HG02852 (cell line): Measurements from ENCODE around the gene PILRA.

ENCODE experiments used
- ATAC-seq: cut with Tn5 transposase; IDR thresholded peaks from one replicate; pipeline ENCODE4 v1.9.1; 2021; ENCODE audit warnings: mild to moderate bottlenecking, moderate library complexity; ENCODE audit not compliant: unreplicated experiment

PILRA gene

GRCh38 chr7:100406767-100407166 lies 33.5 kb downstream of the PILRA start:
- no peak for ATAC-seq

GRCh38 chr7:100407285-100408180 lies 34.2 kb downstream of the PILRA start:
- peak; percentile 51 for ATAC-seq

- no peak for ATAC-seq
These were observed 37.8 kb downstream of the PILRA start for GRCh38 chr7:100411101-100411500.

DNA sequence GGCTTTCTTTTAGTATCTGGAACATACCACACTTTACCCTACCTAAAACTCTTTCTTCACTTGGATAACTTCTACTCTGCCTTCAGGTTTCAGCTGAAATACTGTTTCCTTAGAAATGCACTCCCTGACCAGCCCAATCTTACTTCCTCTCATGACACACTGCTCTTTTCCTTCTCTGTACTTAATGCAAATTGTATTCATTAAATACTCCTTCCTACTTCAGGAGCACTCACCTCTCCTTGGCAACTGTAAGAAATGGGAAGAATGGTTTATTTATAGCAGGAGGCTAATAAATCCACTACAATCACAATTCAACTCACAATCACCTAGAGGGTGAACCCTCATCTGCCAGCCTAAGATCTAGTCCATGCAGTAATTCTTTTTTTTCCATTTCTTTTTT lies 40.1 kb downstream of the PILRA start:
- ATAC-seq: no peak

- no peak for ATAC-seq
These were observed 40.6 kb downstream of the PILRA start for GRCh38 chr7:100413889-100414288.

- no peak for ATAC-seq
These were observed 42.2 kb downstream of the PILRA start for GRCh38 chr7:100415448-100415847.

- ATAC-seq: no peak
These were observed 45.8 kb downstream of the PILRA start for GRCh38 chr7:100418930-100419659.

- ATAC-seq: no peak
These were observed 46.5 kb downstream of the PILRA start for GRCh38 chr7:100419660-100420226.

- ATAC-seq: no peak
These were observed 50.0 kb downstream of the PILRA start for GRCh38 chr7:100423315-100423714.

- no peak for ATAC-seq
These were observed 52.1 kb downstream of the PILRA start for GRCh38 chr7:100425347-100425746.

DNA sequence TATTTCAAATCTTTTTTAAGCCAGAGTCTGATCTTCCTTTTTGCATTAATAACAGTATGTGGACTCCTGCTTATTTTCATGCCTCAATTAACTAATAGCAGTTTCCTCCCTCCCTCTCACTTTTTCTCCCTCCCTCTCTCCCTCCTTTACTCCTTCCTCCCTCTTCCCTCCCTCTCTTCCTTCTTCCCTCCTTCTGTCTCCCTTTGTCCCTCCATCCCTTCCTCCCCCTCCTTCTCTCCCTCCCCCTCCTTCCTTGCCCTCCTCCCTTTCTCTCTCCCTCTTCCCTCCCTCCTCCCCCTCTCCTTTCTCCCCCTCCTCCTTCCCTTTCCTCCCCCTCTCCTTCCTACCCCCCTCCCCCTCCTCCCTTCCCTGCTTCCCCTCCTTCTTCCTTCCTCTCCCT lies 53.2 kb downstream of the PILRA start:
- no peak for ATAC-seq

GRCh38 chr7:100427762-100428198 lies 54.5 kb downstream of the PILRA start:
- no peak for ATAC-seq

DNA sequence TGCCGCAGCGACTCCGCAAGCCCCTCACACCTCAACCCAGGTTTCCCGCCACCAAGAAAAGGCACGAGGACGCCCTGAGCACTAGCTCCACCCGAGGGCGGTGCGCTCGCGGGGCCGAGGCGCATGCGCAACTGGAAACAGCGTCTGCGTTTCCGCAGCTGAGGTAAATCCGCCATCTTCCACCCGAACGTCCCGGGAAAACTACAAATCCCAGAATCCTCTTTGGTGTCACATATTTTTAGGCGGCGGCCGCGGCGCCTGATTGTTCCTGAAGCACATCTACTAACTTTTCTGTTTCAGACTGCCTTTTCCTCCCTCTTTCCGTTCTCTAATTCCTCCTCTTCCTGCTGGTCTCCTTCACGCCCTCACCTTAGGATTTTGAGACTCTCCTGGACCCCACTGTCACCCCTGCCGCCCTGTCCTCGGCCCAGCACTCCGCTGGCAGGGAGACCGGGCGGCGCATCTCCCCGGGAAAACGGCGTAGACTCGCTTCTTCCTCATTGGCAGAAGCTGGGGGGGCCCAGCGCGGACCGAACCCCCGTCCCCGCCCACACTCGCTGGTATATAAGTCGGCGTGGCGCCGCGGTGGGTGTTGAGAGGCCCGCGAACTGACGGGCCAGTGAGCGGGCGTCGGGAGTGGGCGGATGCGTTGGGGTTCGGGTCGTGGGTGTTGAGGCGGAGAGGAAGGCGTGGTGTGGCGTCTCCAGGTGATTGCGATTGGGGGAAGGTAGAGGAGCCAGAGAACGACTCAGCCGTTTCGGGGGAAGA lies 55.1 kb downstream of the PILRA start, which contains the start of gene ZCWPW1:
TSS of gene ZCWPW1 (minus strand) at position 505 of the 768 bp plus-strand sequence. CDS start 8,054 bp downstream, outside the sequence.
- peak; percentile 44 for ATAC-seq

DNA sequence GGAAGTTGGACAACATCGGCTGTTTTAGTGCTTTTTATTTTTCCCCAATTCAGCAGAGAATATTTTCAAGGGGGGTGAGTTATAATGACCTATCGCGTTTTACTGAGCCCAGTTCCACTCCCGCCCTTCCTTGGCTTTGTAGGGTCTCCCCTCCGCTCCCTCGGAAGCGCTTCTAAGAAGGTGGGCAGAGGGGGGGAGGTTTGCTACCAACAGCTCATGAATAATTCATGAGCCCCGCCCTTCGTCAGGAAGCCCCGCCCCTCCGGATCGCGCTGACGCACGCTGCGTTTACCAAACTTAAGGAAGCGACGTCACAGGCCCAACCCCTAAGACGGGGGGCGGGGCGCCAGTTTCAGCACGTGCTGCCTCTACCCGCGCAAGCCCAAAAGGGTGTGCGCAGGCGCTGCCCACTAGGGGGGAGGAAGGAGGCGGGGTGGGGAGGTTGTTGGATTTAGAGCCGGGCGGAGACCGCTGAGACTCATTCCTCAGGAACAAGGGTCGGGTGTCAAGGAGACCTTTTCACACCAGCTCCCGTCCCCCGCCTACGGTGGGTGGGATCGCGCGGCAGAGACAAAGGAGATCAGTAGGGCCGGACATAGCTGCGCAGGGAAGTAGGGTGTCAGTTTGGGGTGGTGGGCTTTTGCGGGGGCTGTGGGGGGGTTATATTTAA lies 55.8 kb downstream of the PILRA start:
- ATAC-seq: peak; percentile 45

DNA sequence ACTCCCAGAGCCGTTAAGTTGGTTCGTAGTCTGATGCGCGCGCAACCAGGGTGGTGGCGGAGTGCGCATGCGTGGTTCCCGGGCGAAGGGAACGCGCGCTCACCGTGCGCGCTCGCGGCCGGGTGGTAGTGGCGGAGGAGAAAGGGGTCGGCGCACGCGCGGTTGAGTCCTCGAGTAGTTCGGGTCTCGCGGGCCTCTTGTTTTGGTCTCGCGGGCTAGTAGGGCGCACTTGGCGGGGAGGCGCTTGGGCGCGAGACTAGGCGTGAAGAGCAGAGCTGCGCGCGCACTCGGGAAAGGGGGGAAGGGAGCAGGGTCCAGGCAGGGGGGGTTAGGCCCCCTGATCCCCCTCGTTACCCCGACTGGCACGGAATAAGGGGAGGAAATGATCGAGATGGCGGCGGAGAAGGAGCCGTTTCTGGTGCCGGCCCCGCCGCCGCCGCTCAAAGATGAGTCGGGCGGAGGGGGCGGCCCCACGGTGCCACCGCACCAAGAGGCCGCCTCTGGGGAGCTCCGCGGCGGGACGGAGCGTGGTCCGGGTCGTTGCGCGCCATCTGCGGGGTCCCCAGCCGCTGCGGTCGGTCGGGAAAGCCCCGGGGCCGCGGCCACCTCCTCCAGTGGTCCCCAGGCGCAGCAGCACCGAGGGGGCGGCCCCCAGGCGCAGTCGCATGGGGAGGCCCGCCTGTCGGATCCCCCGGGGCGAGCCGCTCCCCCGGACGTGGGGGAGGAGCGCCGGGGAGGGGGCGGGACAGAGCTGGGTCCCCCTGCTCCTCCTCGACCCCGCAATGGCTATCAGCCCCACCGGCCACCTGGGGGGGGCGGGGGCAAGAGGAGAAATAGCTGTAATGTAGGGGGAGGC lies 56.6 kb downstream of the PILRA start, which contains the start of gene MEPCE:
TSS of gene MEPCE (plus strand) at position 195 of the 856 bp plus-strand sequence. CDS start at position 383, 188 bp downstream.
- peak; percentile 33 for ATAC-seq

DNA sequence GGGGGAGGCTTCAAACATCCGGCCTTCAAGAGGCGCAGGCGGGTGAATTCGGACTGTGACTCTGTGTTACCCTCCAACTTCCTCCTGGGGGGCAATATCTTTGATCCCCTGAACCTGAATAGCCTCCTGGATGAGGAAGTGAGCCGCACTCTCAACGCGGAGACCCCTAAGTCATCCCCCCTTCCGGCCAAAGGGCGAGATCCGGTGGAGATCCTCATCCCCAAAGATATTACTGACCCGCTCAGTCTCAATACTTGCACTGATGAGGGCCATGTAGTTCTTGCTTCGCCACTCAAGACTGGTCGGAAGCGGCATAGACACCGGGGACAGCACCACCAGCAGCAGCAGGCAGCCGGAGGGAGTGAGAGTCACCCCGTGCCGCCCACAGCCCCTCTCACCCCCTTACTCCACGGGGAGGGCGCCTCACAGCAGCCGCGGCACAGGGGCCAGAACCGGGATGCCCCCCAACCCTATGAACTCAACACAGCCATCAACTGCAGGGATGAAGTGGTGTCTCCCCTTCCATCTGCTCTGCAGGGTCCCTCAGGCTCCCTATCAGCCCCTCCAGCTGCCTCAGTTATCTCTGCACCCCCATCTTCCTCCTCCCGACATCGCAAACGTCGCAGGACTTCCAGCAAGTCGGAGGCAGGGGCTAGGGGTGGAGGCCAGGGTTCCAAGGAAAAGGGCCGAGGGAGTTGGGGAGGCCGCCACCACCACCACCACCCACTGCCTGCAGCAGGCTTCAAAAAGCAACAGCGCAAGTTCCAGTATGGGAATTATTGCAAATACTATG lies 57.4 kb downstream of the PILRA start:
- no peak for ATAC-seq

GRCh38 chr7:100431286-100431735 lies 58.0 kb downstream of the PILRA start:
- ATAC-seq: no peak

DNA sequence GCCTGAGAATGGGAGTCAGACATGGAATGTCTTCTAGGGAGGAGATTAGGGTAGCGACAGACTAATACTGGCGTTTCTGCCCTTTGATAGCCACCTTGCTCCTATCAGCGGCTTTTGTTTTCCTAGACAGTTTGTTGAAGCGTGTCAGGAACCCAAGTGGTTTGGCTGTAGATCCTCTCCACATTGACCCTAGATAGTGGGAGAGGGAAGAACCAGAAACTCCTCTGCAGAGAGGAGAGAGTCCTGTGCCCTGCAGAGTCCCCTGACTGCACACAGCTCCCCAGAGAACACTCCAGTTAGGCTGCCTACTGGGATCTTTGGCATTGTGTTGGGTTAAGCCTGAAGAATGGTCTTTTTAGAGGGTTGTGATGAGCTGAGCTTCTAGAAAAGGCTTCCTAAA lies 58.8 kb downstream of the PILRA start:
- ATAC-seq: no peak
